HG02885 (cell line): ENCODE measurements around the gene DLGAP4.

ENCODE experiments used
- ATAC-seq: cut with Tn5 transposase; IDR thresholded peaks from one replicate; pipeline ENCODE4 v1.9.1; 2021; ENCODE audit warnings: mild to moderate bottlenecking; ENCODE audit not compliant: unreplicated experiment, poor library complexity

DLGAP4 gene

DNA sequence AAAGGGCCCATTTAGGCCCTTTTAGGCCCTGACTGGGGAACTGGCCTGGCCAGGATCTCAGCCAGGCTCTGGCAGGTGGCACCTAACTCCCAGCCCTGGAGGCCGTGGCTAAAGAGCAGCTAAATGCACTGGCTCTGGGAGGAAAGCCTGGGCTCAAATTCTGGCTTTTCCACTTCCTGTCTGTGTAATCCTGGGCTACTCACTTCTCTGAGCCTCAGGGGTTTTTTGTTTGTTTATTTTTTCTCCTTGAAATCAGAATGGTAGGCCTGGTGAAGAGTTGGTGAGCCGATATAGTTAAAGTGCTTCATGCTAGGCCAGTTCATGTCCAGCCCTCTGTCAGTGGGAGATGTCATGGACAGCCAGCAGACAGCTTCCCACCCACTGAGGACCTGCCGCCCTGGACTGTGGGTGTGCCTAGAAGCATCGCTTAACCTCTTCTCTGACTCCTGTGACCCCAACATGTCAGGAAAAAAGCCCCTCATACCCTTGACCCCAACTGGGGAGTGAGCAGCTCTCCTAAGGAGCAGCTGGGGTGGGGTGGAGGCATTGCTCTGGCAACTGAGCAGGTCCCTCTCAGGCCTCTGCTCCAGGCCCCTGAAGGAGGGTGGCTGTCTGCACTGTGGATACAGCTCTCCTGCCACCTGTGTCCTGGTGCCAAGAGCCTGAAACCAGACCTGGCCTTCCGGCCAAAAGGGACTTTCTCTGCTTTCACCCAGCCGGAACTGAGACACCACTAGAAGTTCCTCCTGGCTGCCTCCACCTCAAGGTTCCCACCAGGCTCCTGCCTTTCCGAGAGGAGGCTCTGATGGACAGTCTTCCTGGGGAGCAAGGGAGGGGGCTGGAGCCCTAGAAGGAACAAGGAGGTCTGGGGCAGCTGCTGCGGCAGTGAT lies 178.0 kb downstream of the DLGAP4 start:
- ATAC-seq, result no peak

- no peak for ATAC-seq
Observed at GRCh38 chr20:36485286-36485685, 179.1 kb downstream of the DLGAP4 start.

DNA sequence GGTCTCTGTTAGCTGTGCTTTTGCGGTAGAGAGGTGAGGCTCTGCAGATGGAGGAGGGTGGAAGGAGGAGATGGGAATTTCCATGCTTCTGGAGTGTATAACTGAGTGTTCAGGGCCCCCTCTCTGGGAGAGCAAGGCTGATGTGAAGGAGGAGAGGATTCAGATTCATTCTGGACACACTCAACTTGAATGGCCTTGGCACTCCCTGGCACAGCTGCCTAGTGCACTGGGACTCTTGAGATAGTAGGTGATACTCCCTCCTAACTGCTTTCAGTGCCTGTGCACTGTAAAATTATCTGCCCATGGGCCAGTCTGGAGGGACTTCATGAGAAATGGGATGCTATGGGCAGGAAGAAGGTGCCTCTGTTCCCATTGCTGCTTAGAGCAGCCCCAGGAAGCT lies 180.9 kb downstream of the DLGAP4 start:
- ATAC-seq, result no peak

DNA sequence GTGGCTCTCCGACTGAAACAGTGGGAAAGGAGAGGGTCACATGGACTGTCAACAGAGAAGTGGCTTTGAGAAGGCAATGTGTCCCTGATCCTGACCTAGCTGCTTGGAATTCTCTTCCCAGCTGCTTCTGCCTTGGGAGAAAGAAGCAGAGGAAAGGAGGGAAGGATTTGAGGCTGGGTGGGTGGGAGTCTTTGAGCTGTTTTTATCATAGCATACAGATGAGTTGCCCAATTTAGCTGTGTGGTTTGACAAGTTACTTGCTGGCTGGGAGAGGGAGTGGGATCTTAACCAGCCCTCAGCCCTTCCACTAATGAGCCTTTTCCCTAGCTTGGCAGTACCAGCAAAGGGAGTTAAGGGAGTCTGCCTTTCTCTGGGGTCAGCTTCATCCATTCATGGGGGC lies 184.1 kb downstream of the DLGAP4 start:
- ATAC-seq, result no peak

- no peak for ATAC-seq
Observed at GRCh38 chr20:36491901-36492617, 185.9 kb downstream of the DLGAP4 start.

- no peak for ATAC-seq
Observed at GRCh38 chr20:36493051-36493800, 187.1 kb downstream of the DLGAP4 start.

DNA sequence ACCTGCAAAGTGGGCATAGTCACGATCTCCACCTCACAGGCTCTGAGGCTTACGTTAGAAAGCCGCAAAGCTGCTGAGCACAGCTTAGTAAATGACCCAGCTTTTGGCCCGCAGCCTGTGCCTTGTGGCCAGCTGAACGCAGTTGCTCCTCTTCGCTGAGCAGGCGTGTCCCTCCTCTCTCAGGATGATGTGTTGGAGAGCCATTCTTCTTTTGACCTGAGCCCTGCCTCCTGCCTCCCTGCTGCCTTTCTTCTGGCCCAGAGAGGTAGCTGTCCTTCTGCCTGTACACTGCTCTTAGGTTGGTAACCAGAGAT lies 187.6 kb downstream of the DLGAP4 start:
- ATAC-seq, result no peak

GRCh38 chr20:36496707-36497669 lies 190.8 kb downstream of the DLGAP4 start:
- no peak for ATAC-seq

DNA sequence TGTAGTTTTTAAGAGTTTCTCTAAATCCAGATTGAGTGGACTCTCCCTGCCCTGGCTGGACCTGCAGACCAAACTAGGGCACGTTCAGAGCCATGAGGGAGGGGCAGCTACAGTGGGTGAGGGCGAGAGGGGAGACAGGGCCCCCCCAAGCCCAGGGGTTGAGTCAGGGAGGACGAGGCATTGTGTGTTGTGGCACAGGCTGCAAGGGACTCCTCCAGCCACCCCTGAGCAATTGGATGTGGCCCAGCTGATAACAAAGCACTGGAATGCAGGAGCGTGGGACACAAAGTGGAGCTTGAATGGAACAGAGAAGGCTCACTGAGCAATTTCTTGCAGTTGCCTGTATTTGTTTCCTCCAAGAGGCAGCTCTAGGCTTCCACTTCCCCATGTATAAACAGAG lies 191.7 kb downstream of the DLGAP4 start:
- ATAC-seq, result no peak

DNA sequence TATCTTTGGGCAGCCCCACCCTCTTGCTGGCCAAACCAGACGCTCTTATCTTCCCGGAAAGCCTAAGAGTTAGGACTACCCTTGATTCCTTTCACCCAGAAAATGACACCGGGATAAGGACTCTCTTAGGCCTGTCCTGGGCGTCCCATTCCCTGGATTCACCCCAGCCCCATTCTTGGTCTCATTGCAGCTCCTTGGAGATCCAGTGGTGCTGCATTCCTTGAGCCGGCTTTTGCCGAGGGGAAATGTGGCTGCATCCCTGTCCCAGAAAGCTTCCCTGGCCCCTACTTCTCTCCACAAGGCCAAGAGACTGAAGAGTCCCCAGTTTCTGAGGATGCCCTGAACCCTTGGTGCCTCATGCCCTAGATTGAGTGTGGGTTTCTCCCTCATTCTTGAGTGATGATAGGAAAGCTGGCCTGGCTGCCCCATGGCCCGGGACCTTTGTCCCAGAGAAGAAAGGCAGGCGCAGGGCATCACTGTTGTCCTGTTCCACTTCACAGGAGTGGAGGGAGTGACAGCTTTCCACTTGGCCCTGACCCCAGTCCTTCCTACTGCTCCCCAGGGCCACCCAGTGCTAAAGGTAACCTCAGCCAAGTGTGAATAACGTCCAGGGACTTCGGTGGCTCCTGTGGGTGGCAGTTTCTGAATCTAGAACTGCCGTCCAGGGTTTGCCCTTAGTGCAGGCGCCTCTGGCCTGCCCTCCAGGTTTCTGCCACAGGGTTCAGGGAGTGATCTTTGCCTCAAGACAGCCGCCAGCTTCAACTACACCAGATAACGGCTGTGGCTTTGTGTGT lies 192.4 kb downstream of the DLGAP4 start:
- ATAC-seq, result no peak

DNA sequence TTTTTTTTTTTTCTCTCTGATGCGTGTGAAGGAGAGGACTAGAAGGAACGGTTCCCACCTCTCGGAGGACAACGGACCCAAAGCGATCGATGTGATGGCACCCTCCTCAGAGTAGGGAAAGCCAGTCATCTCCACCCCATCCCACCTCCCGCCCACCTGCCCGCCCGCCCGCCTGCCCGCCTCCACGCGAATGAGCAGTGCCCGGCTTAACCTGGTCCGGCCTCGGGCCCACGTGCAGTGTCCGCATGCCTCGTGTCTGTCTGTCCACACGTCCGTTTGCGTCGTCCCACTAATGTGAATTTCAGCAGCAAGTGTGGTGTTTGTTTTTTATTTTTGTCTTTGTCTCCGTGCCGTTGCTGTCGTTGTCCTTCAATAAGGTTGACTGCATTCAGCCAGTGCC lies 193.1 kb downstream of the DLGAP4 start:
- ATAC-seq, result no peak

DNA sequence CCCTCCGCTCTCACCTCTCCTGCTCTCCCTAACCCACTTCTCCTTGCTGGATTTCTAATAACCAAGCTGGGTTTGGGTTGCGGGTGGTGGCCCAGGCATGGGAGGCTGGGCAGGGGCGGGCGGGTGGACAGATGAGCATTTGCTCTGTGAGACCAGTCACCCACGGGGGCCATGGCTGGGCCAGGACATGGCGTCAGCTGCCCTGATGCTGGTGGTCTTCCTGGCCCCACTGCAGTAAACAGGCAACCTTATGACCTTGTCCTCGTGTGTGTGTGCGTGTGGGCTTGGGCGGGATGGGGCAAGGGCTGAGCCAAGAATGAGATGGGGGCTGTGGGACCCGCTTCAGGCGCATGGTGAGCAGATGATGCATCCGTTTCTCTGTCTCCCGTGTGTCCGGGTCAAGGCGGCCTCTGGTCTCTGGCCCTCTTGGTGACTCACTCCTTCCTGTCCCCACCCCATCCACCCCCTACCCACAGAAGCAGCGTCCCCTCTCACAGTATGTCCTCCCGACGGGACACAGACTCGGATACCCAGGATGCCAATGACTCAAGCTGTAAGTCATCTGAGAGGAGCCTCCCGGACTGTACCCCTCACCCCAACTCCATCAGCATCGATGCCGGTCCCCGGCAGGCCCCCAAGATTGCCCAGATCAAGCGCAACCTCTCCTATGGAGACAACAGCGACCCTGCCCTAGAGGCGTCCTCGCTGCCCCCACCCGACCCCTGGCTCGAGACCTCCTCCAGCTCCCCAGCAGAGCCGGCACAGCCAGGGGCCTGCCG lies 193.8 kb downstream of the DLGAP4 start:
- no peak for ATAC-seq

- no peak for ATAC-seq
Observed at GRCh38 chr20:36501367-36502006, 195.3 kb downstream of the DLGAP4 start.

DNA sequence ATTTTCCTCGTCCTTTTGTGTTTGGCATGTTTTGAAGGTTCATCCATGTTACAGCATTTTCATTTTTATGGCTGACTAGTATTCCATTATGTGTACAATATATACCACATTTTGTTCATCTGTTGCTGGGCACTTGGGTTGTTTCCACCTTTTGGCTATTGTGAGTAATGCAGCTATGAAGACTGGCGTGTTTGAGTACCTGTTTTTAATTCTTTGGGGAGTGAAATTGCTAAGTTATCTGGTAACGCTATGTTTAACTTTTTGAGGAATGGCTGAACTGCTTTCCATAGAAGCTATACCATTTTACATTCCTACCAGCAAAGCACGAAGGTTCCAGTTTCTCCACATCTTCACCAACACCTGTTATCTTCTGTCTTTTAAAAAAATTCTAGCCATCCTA lies 198.2 kb downstream of the DLGAP4 start:
- no peak for ATAC-seq

DNA sequence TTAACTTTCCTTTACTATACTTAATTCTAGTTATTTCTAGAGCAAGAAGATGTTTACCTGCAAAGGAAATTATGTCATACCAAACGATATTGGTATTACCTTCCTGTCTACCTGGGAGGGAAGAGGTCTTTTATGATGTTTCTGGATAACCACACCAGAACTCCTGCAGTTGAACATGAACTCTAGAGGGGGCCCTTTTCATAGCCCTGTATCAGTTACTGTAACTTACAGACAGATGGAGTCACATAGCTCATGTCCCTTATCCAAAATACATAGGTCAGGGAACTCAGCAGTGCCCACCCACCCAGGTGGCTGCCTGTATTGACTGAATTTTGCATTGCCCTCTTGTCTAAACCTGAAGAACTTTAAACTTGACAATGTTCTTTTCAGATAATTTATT lies 200.1 kb downstream of the DLGAP4 start:
- no peak for ATAC-seq

DNA sequence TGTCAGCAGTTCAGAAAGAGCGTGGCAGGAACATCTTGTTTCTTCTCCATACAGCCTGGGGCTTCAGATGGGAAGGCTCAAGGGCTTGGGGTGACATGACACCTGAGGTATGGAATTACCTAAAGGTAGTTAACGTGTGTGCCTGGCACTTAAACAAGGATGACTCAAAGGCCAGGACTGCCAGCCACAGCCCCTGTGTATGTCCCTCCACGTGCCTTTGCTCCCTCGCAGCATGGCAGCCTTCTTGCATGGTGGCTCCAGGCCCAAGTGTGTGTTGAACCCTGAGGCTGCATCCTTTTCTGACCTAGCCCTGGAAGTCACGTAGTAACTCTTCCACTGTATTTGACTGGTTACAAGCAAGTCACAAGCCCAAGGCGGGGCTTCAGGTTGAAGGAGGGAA lies 201.6 kb downstream of the DLGAP4 start:
- ATAC-seq, result no peak

GRCh38 chr20:36519012-36519719 lies 213.0 kb downstream of the DLGAP4 start:
- ATAC-seq, result no peak
